GM21526 (cell line): ENCODE results near the gene GAS7.

Source experiments
- ATAC-seq: cut with Tn5 transposase; IDR thresholded peaks from one replicate; pipeline ENCODE4 v1.9.1; 2021; ENCODE audit warnings: moderate library complexity; ENCODE audit not compliant: unreplicated experiment, low FRiP score

The GAS7 gene

DNA sequence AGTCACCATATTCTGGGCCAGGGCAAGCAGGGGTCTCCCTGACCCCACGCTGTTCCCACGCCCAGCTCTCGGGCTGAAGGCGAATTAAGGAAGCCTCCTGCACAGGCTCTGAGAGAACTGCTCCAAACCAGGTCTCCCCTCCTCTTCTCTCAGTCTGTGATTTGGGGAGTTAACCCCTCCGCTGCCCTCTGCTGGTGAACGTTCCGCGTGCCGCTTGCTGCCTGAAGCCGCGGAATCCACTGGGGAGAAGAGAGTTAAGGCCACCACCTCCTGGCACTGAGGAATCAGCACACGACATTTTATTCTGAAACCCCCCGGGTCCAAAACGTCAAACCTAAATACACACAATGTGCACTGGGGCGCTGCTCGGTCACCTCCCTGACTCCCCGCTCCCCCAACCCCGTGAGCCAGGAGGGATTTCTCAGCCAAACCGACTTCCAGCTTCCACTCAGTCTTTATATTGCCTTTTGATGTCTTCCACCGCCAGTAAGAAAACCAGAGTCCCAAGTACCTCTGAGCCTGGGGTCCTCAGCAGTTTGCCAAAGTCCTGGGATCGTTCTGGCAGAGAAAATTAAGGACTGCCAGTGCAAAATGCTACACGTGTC lies 238.9 kb downstream of the GAS7 start:
- ATAC-seq, result no peak

DNA sequence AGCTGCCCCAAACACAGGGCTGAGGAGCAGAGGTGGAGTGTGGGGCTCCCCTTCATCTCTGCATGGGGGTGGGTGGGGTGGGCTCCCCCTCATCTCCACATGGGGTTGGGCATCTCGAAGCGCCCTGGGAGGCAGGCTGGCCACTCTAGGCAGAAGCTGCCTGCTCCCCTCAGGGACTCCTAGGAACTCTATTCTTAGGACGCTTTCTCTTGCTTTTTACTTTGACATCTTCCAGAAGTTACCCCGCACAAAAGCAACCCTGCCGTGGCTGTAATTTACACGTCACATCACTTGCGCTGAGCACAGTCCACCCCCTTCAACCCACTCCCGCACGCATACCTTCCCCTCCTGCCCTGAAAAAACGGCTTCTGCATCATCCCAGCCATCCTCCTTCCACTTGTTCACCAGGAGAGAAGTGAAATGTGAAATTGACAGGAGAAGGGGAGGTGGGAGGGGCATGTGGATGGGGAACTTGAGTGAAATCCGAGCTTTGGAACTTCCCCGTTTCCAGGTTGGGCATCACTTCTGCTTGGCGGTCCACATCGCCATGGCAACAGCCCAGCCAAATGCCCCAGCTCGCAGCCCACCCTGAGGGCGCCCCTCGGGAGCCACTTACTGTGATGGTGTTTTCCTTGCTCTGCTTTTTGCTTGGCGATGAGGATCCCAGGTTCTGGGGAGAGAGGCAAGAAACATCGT lies 239.7 kb downstream of the GAS7 start:
- no peak for ATAC-seq

DNA sequence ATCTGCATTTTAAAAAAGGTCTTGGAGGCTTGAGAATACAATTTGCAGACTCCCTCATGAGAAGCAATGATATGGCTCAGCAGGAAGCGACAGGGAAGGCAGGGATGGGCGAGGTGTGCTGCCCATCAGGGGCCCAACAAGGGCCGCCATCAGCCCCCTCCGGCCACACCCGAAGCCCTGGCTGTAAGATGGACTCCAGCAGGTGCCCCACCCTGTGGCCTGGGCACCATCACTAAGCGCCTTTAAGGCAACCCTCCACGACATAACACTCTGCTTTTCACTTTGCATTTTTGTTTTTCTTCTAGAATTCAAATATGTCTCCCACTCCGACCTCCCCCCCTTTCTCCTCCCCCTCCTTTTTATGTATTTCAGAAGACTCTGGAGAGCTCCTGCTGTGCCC lies 241.2 kb downstream of the GAS7 start:
- no peak for ATAC-seq

DNA sequence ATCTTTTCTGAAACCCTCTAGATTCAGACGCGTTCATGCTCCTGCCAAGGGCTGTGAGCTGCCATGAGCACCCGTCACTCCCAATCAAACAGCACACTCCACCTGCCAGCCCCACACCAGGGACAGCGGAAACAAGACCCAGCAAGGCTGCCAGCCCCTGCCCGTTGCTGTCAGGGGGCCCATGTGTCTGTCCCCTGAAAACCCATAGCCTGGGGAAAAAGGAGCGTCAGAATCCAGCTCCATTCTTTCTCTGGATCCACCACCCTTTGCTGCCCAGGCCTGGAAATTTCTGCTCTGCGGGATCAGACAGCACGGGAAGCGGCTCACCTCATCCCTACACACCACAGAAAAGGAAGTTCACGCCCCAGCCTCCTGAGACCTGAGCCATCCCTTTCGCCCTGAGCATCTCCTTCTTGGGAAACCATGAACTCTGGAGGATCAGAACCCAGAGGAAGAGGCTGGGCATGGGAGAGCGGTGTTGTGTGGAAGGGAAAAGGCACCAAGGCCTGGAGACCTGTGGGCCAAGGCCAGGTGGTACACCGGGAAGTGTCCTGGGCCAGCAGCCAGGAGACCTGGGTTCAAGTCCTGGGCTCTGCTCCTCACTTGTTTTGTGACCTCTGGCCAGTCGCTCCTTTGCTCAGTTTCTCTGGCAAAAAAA lies 241.8 kb downstream of the GAS7 start:
- ATAC-seq, result no peak

DNA sequence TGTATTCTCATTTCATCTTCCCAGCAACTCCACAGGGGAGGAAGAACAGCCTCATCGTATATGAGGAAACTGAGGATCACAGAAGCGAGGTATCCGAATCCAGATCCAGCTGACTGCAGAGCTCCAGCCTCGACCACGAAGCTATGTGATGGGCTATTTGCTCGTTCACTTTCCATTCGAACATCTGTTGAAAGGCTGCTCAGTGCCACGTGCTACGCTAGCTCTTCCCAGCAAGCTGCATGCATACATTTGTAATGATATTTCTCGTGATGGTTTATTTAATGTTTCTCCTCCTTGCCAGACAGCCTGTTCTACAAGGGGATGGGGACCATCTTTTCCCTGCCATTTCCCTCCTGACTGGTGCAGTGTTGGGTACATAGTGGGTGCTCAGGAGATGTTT lies 244.9 kb downstream of the GAS7 start:
- ATAC-seq, result no peak

DNA sequence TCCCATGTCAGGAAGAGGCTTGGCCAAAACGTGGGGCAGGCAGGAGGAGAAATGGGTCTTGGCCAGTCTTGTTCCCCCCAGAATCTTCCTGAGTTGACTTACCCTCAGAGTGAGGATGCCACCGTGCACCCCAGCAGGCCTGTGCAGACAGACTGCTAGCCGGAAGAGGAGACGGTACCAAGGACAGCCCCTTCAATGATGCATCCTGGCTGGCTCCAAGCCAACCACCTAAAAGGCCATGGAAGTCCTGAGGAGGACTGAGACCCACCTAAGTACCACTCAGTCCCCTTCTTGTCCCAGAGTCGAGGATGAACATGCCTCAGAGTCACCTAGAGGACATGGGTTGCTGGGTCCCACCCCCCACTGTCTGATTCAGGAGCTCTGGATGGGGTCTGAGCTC lies 246.6 kb downstream of the GAS7 start:
- ATAC-seq, result no peak

DNA sequence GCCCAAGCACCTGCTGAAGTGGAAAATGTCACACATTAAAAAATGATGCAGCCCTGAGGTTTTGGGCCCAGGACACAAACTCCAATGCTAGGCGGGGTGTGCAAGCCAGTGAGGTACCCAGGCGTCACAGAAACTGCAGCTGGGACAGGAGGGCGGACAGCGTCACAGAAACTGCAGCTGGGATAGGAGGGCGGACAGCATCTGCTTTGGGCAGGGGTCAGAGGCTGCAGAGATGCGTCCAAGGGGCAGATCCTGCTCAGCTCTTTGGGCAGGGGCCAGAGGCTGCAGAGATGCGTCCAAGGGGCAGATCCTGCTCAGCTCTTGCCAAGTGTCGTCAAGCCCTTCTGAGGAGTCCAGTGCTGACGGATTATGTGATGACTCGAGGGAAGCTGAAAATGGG lies 249.5 kb downstream of the GAS7 start:
- no peak for ATAC-seq

DNA sequence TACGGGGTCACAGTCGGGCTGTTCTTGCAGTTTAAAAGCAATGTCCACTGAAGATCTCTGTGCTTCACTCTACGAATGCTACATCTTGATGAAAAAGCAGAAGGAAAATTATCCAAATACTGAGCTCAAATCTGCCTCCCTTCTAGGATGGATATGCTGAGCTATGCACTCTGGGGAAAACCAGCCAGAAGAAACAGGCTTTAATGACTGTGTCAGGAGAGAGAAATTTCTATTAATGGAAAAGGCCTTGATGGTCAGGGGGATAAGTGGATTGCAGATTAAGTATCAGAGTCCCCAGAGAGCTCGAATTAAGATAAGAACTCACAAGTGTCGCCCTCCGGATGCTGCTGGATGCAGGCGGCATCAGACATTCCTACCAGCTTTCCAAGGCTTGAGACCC lies 253.7 kb downstream of the GAS7 start:
- no peak for ATAC-seq

DNA sequence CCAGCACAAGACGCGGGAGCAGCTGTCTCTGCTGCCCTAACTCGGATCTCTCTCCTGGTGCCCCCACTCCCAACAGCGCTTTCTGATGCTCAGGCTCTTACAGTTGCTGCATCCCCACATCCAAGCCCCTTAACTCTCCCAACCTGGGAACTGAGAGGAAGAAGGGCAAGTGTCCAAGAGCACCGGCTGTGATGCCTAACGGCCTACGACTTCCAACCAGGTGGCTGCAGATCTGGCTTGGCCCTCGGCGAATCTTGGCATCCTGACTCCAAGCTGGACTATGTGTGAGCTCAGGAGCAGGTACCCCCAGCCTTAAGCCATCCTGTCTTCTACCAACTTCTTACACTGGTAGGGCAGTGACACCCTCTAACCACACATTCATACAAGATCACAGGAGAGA lies 255.1 kb downstream of the GAS7 start:
- no peak for ATAC-seq

DNA sequence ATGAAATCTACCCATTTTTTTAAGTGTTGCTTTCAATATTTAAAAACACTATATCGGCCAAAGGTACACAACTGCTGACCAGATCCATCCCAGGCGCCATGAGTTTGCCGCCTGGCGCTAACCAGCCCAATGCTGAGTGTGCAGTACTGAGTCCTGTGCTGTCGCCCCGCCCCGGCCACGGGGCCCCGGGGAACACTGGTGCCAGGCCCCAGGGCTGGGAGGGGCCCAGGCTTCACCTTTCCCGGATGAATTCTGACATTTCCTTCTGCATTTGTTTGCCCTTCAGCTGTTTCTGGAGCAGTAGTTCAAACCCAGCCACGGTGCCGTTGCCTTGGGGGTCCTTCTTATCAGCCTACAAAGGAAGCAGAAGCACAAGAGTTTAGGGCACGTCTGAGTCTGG lies 255.5 kb downstream of the GAS7 start:
- ATAC-seq, result no peak

DNA sequence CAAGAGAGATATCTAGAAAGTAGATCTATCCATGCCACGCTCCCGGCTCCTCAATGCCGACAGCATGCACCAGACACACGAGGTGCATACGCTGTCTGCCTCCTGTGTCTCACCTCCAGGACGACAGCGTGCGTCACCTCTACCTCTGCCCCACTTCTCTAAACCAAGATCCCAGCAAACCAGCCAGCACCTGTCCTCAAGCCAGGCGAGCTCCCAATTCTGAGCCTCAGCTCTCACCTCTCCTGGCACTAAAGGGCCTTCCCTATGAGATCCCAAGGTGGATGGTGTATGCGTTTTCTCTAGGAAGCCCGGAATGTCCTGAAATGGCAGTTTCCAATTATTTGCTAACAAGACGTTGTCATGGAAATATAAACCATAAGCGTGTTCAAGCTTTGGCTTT lies 257.1 kb downstream of the GAS7 start:
- no peak for ATAC-seq

DNA sequence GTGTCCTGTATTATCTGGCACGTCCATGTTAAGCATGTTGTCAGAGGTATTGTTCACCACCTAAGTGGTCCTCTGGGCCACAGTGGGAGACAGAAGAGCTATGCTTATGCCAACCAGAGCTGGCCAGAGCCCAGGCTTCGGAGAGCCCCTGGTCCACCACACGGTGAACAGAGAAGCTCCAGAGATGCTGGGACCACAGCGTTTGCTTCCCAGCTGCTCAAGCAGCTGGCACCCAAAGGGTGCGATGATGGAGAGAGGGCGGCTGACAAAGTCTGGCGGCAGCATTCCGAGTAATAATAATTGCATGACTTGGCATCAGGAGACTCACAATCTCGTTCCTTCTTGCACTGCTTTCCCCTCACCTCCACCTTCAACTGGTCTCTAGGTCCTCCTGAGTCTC lies 257.6 kb downstream of the GAS7 start:
- no peak for ATAC-seq

DNA sequence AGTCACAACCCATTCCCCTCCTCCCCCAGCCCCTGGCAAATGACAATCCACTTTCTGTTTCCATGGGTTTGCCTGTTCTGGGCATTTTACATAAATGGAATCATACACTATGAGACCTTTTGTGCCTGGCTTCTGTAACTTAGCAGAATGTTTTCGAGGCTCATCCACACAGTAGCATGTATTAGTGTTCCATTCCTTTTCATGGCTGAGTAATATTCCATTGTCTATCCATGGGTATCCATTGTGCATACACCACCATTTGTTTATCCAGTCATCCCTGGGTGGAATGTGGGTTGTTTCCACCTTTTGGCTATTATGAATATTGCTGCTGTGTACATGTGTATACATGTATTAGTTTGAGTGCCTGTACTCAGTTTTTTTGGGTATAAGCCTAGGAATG lies 259.6 kb downstream of the GAS7 start:
- ATAC-seq, result no peak

DNA sequence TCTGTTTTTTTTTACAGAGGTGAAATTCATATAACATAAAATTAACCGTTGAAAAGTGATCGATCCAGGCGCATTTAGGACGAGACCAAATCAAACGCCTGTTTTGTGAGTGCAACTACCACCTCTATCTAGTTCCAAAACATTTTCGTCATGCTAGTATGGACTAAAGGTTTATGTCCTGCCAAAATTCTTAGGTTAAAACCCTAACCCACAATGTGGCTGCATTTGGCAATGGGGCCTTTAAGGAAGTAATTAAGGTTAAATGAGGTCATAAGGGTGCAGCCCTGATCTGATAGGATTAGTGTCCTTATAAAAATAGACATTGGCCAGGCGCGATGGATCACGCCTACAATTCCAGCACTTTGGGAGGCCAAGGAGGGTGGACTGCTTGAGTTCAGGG lies 260.5 kb downstream of the GAS7 start:
- ATAC-seq, result no peak

DNA sequence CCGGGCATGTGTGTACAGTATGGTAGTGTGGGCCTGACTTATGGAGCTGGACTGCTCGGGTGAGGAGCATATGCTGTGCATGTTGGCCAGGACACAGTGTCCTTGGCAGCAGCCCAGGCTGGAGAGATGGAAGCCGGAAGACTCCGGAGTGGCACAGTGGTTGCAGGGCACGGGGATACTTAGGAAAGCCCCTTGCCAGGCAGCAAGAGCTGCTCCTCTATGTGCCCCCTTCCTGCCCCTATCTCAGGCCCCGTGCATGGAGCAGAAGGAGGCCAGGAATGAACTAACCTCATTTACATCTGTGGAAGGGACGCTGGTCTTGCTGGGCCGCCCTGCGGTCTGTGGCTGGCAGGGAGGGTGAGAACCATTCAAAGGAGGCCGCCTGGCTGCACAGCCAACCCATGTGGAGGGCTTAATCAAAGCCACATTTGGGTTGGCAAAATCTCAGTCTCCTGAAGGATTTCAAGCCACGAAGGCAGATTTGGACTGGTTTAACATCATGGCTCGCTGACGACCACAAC lies 261.1 kb downstream of the GAS7 start:
- ATAC-seq, result no peak

DNA sequence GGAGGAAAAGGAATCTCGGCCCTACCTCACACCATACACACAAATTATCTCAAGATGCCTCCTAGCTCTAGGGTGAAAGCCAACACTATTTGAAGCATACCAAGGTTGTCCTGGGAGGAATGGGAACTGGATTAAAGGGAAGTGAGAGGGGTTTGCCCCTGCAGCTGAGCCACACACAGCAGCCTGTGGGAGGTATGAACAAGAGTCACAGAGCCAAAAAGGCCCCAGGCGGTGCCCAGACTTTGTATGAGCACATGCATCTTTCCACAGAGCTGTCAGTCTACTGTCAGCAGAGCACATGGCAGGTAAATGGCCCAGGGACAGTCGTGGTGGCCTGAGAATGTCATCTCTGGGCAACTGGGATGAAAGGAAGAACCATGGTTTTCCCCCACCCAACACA lies 262.3 kb downstream of the GAS7 start:
- ATAC-seq, result no peak

DNA sequence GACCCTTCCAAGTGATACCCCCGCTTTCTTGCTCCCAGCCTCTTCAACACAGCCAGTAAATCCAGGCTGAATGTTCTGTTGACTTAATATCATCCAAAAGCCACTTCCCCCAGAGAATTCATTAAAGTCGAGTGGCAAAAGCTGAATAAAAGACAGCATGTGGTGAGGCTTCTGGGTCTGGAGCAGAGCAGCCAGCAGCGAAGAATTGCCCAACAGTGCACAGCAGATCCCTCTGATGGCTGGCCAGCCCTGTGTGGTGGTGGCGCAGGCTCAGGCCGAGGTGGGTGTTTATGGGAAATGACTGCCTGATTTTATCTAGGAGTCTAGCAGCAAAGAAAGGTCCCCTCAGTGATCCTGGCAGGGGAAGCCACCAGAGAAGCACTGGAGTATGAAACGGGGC lies 263.0 kb downstream of the GAS7 start:
- no peak for ATAC-seq

DNA sequence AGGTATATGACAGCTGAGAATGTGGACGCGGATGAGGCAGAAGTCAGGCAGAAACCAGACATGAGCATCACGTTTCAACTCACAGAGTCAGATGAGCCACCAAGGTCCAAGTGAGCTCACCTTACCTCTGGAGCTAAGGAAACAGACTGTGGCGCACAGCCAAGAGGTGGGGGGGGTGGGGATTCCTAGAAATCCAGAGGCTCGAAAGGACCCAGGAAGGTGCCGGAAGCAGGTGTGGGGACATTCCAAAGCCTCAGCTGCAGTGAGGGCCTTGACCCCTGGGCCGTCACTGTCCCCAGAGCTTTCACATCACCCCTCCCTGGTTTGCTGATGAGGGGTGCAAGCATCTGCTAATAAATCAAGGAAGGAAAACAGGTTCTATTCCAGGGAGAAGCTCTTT lies 264.1 kb downstream of the GAS7 start:
- no peak for ATAC-seq

DNA sequence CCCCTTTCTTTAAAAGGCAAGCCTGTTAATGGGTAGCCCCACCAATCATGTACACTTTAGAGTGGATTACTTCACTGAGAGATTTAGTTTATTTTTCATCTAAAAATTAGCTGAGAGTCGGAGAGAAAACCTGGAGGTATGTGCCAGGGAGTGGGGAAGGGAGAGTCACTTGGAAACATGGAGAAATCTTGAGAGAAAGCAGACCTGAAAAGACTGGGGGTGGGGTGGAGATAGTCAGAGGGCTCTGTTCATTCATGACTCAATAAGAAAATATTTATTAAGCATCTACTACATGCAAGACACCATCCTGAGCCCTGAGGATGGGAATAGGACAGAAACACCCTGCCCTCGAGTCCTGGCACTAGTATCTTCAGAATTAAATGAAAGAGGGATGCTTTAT lies 265.9 kb downstream of the GAS7 start:
- no peak for ATAC-seq

DNA sequence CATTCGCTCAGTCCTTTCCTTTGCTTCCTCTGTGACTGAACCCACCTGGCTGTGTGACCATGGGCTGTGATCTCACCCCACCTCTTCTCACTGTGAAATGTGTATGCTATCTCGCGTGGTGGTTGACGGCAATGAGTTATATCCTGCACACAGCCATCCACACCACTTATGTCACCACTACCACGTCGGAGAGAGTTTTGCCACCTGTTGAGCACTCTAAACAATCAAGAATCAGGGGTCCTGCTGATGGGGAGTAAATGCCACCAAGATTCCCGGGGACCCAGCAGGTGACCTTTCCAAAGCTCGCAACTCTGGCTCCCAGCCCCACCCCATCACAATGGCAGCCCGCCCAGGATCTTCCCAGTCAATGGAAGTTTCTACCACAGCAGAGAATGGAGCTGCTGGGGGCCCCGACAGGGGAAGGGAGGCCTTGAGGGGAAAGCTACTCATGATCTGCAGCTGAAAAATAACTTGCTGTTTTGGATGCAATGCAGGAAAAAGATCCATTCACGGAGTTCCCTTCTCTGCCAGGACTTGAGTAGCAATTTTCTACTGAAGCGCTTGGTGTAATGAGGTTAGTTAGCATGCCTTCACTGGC lies 267.2 kb downstream of the GAS7 start:
- no peak for ATAC-seq

DNA sequence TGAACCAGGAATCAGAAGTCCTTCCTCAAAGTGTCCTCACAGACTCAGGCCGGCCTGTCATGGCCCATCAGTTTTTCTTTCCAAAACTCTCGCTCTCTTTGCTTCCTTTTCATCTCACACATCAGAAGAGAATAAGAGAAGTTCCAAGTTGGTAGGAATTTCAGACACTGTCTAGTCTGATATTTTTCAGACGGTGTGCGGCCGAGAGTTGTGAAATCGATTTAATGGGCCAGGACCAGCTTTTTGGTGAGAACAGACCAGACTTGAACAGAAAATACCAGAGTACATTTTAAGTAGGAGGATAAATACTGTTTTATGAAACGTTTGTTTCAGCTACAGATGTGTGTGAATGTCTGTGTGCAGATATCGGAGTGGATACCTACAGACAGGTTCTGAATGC lies 268.5 kb downstream of the GAS7 start:
- ATAC-seq, result no peak
